ENCODE results near the gene TOR1A.

- no peak for TF ChIP-seq EZH2 (IDR thresholded peaks at IDR 0.05)
- no peak for TF ChIP-seq POLR2AphosphoS5 (IDR thresholded peaks at IDR 0.05; ENCODE audit: borderline replicate concordance, low read depth, low read length)
- TF ChIP-seq FOXP2 (optimal IDR thresholded peaks at IDR 0.05; ENCODE audit: control extremely low read depth, extremely low read length, insufficient read depth): no peak
Measured at GRCh38 chr9:129840034-129840433, 16.1 kb upstream of the TOR1A start.

All from SK-N-MC (cell line).